Upper lobe of right lung (tissue), 1 donor: ENCODE results near the gene MACROD1. TPM values are rescaled to one million over a fixed set of nuclear protein-coding genes. Genes with fewer than 3 reads are reported as not detected.

Experiments used
- ATAC-seq: fragments of 200-7000 bp; cut with Tn5 transposase; one replicate; pipeline ENCODE4 v1.9.1; 2020; ENCODE audit warnings: mild to moderate bottlenecking, moderate library complexity
- DNase-seq: peaks from one replicate; pipeline ENCODE4 v3.0.0-alpha.2; 2020
- H3K27ac ChIP-seq: fragments of 200-600 bp; one replicate; pipeline ENCODE4 v1.8.0; 2022
- H3K27me3 ChIP-seq: fragments of 200-600 bp; one replicate; pipeline ENCODE4 v1.8.0; 2022; ENCODE audit warnings: mild to moderate bottlenecking
- H3K36me3 ChIP-seq: fragments of 200-600 bp; one replicate; pipeline ENCODE4 v1.8.0; 2022
- H3K4me1 ChIP-seq: fragments of 200-600 bp; one replicate; pipeline ENCODE4 v1.8.0; 2022
- H3K4me3 ChIP-seq: fragments of 200-600 bp; one replicate; pipeline ENCODE4 v1.8.0; 2022; ENCODE audit warnings: mild to moderate bottlenecking
- H3K9me3 ChIP-seq: fragments of 200-600 bp; one replicate; pipeline ENCODE4 v1.8.0; 2022
- CTCF ChIP-seq: fragments of 200-600 bp; IDR thresholded peaks from one replicate; pipeline ENCODE4 v1.8.0; 2022; ENCODE audit warnings: antibody characterized with exemption
- intact Hi-C: fragments of 100-400 bp; cut with DNase I; formaldehyde crosslinking; loops from one replicate; pipeline ENCODE4 v1.11.0; 2022
- total RNA-seq: library from RNA; stranded (reverse); fragmentation: NEBNext Ultra II Directional; extraction: Animal tissue kit (Norgen Biotek cat#: 25700); gene quantifications from one replicate; pipeline ENCODE4 v1.2.1, GENCODE V29; 2021
- donor health status: DM: no; HTN: yes; CAD: no; lungs with severe emphysema.

Gene MACROD1
- total RNA-seq, 1 donor from 2014 or later: 15.8 TPM

GRCh38 chr11:64178203-64178602 is 12.3 kb upstream of the MACROD1 start:
- Histone ChIP-seq H3K9me3 (no peaks in the 10 kb centered on the region), H3K27ac (no peak overlapping the region), H3K27me3 (no peaks in the 10 kb centered on the region), H3K36me3 (no peaks in the 10 kb centered on the region), H3K4me1 (peaks cover 17% of the 10 kb centered on the region), H3K4me3 (no peak overlapping the region)
- no peak for TF ChIP-seq CTCF
- DNase-seq (no peak), ATAC-seq (no peak)
- intact Hi-C loops: no loop called here

- Histone ChIP-seq H3K36me3 (no peaks in the 10 kb centered on the region), H3K4me3 (no peak overlapping the region), H3K4me1 (peaks cover 12% of the 10 kb centered on the region), H3K27ac (no peak overlapping the region), H3K27me3 (no peaks in the 10 kb centered on the region), H3K9me3 (no peaks in the 10 kb centered on the region)
- ATAC-seq: no peak
- DNase-seq: no peak
- intact Hi-C loops: no loop called here
- no peak for TF ChIP-seq CTCF
Measured at GRCh38 chr11:64176751-64177150, 10.8 kb upstream of the MACROD1 start.

GRCh38 chr11:64173616-64174355 is 7.9 kb upstream of the MACROD1 start:
- DNase-seq (no peak), ATAC-seq (no peak)
- no peak for TF ChIP-seq CTCF
- no peak overlapping the region for H3K27ac ChIP-seq
- no peaks in the 10 kb centered on the region for H3K36me3 ChIP-seq
- H3K27me3 ChIP-seq: no peaks in the 10 kb centered on the region
- intact Hi-C loops: no loop called here
- no peak overlapping the region for H3K4me3 ChIP-seq
- no peaks in the 10 kb centered on the region for H3K4me1 ChIP-seq
- H3K9me3 ChIP-seq: no peaks in the 10 kb centered on the region

GRCh38 chr11:64170419-64170818 is 4.5 kb upstream of the MACROD1 start:
- Histone ChIP-seq H3K4me3 (no peak overlapping the region), H3K27me3 (no peaks in the 10 kb centered on the region), H3K4me1 (peaks cover under 1% of the 10 kb centered on the region), H3K27ac (no peak overlapping the region), H3K9me3 (no peaks in the 10 kb centered on the region), H3K36me3 (no peaks in the 10 kb centered on the region)
- intact Hi-C loops: no loop called here
- DNase-seq (no peak), ATAC-seq (no peak)
- no peak for TF ChIP-seq CTCF

- ATAC-seq: peak; percentile 18
- Histone ChIP-seq H3K36me3 (no peaks in the 10 kb centered on the region), H3K4me1 (peaks cover 8% of the 10 kb centered on the region), H3K27ac (peak overlapping the region; percentile 76), H3K9me3 (no peaks in the 10 kb centered on the region), H3K27me3 (no peaks in the 10 kb centered on the region), H3K4me3 (peak overlapping the region; percentile 78)
- intact Hi-C loops: no loop called here
- no peak for TF ChIP-seq CTCF
- peak; percentile 73 for DNase-seq
Measured at GRCh38 chr11:64165481-64165841, 452 bp downstream of the MACROD1 start.
